ENCODE data around the gene RINL.

DNA sequence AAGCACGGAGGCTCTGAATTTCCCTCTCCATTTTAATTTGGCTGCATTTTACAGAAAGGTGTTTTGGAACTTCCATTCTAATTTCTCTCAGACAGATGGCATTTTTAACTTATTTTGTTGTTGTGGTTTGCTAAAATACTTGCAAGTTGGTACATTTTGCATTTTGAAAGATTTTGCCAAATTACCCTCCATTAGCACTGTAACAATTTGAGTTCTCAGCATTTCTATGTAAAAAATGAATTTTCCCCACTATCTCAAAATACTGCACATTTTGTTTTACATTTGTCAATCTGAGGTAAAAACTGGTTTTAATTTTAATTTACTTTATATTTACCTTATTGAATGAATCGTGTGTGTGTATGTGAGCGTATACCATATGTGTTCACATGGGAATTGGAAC lies 21.3 kb downstream of the RINL start:
- TF ChIP-seq, protein P1, sequence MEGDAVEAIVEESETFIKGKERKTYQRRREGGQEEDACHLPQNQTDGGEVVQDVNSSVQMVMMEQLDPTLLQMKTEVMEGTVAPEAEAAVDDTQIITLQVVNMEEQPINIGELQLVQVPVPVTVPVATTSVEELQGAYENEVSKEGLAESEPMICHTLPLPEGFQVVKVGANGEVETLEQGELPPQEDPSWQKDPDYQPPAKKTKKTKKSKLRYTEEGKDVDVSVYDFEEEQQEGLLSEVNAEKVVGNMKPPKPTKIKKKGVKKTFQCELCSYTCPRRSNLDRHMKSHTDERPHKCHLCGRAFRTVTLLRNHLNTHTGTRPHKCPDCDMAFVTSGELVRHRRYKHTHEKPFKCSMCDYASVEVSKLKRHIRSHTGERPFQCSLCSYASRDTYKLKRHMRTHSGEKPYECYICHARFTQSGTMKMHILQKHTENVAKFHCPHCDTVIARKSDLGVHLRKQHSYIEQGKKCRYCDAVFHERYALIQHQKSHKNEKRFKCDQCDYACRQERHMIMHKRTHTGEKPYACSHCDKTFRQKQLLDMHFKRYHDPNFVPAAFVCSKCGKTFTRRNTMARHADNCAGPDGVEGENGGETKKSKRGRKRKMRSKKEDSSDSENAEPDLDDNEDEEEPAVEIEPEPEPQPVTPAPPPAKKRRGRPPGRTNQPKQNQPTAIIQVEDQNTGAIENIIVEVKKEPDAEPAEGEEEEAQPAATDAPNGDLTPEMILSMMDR (IDR thresholded peaks at IDR 0.05): no peak
- TF ChIP-seq EP300 (IDR thresholded peaks at IDR 0.05; ENCODE audit: borderline replicate concordance in 1 of 2, low read depth in 1 of 2, low read length in 1 of 2) (no peak), POLR2AphosphoS5 (IDR thresholded peaks at IDR 0.05; ENCODE audit: low read depth, low read length) (no peak), FOSL2 (IDR thresholded peaks at IDR 0.05; ENCODE audit: borderline replicate concordance, low read depth) (no peak), FOXM1 (IDR thresholded peaks at IDR 0.05; ENCODE audit: low read depth) (no peak), FOXJ3 (CRISPR knock-in tag; IDR thresholded peaks at IDR 0.05) (no peak), EZH2phosphoT487 (IDR thresholded peaks at IDR 0.05; ENCODE audit: borderline replicate concordance, low read depth) (no peak), SMC3 (IDR thresholded peaks at IDR 0.05; ENCODE audit: low read depth, low read length) (no peak)
- TF ChIP-seq, protein P2, sequence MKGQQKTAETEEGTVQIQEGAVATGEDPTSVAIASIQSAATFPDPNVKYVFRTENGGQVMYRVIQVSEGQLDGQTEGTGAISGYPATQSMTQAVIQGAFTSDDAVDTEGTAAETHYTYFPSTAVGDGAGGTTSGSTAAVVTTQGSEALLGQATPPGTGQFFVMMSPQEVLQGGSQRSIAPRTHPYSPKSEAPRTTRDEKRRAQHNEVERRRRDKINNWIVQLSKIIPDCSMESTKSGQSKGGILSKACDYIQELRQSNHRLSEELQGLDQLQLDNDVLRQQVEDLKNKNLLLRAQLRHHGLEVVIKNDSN (IDR thresholded peaks at IDR 0.05; ENCODE audit: borderline replicate concordance, low read depth): no peak
- TF ChIP-seq, protein P3, sequence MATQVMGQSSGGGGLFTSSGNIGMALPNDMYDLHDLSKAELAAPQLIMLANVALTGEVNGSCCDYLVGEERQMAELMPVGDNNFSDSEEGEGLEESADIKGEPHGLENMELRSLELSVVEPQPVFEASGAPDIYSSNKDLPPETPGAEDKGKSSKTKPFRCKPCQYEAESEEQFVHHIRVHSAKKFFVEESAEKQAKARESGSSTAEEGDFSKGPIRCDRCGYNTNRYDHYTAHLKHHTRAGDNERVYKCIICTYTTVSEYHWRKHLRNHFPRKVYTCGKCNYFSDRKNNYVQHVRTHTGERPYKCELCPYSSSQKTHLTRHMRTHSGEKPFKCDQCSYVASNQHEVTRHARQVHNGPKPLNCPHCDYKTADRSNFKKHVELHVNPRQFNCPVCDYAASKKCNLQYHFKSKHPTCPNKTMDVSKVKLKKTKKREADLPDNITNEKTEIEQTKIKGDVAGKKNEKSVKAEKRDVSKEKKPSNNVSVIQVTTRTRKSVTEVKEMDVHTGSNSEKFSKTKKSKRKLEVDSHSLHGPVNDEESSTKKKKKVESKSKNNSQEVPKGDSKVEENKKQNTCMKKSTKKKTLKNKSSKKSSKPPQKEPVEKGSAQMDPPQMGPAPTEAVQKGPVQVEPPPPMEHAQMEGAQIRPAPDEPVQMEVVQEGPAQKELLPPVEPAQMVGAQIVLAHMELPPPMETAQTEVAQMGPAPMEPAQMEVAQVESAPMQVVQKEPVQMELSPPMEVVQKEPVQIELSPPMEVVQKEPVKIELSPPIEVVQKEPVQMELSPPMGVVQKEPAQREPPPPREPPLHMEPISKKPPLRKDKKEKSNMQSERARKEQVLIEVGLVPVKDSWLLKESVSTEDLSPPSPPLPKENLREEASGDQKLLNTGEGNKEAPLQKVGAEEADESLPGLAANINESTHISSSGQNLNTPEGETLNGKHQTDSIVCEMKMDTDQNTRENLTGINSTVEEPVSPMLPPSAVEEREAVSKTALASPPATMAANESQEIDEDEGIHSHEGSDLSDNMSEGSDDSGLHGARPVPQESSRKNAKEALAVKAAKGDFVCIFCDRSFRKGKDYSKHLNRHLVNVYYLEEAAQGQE (IDR thresholded peaks at IDR 0.05; ENCODE audit: low read depth, low read length): no peak
- TF ChIP-seq, protein P4, sequence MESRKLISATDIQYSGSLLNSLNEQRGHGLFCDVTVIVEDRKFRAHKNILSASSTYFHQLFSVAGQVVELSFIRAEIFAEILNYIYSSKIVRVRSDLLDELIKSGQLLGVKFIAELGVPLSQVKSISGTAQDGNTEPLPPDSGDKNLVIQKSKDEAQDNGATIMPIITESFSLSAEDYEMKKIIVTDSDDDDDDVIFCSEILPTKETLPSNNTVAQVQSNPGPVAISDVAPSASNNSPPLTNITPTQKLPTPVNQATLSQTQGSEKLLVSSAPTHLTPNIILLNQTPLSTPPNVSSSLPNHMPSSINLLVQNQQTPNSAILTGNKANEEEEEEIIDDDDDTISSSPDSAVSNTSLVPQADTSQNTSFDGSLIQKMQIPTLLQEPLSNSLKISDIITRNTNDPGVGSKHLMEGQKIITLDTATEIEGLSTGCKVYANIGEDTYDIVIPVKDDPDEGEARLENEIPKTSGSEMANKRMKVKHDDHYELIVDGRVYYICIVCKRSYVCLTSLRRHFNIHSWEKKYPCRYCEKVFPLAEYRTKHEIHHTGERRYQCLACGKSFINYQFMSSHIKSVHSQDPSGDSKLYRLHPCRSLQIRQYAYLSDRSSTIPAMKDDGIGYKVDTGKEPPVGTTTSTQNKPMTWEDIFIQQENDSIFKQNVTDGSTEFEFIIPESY (IDR thresholded peaks at IDR 0.05; ENCODE audit: borderline replicate concordance, low read depth): no peak
